H9 (cell line): ENCODE data around the gene CMTM8. TPM values are rescaled to one million over a fixed set of nuclear protein-coding genes. Genes with fewer than 3 reads are reported as not detected.

Source experiments
- DNase-seq: peaks from one replicate; pipeline ENCODE4 v3.0.0-alpha.2; 2017
- H2AFZ ChIP-seq: one replicate; pipeline ENCODE4 v1.6.1; 2013; ENCODE audit warnings: mild to moderate bottlenecking, low read length, control low read depth, moderate library complexity
- H2AK5ac ChIP-seq: 2 replicates; pipeline ENCODE4 v1.6.1; 2013; ENCODE audit warnings: low read length, control low read depth, mixed read lengths; ENCODE audit not compliant: insufficient read length
- H2BK120ac ChIP-seq: one replicate; pipeline ENCODE4 v1.6.1; 2013; ENCODE audit warnings: low read depth, mild to moderate bottlenecking, low read length, control low read depth, inconsistent platforms; ENCODE audit not compliant: poor library complexity, severe bottlenecking
- H2BK12ac ChIP-seq: 2 replicates; pipeline ENCODE4 v1.6.1; 2013; ENCODE audit warnings: low read length, control low read depth, mixed read lengths, low read depth; ENCODE audit not compliant: insufficient read length
- H2BK15ac ChIP-seq: 2 replicates; pipeline ENCODE4 v1.6.1; 2013; ENCODE audit warnings: low read depth, low read length, control low read depth
- H2BK20ac ChIP-seq: one replicate; pipeline ENCODE4 v1.6.1; 2013; ENCODE audit warnings: low read depth, mild to moderate bottlenecking, low read length, control low read depth, inconsistent platforms; ENCODE audit not compliant: poor library complexity, severe bottlenecking
- H2BK5ac ChIP-seq: 2 replicates; pipeline ENCODE4 v1.6.1; 2013; ENCODE audit warnings: low read length, control low read depth, mixed read lengths; ENCODE audit not compliant: insufficient read length
- H3K14ac ChIP-seq: 2 replicates; pipeline ENCODE4 v1.6.1; 2013; ENCODE audit warnings: low read length, control low read depth; ENCODE audit not compliant: insufficient read depth
- H3K18ac ChIP-seq: 2 replicates; pipeline ENCODE4 v1.6.1; 2013; ENCODE audit warnings: low read depth, mild to moderate bottlenecking, mixed read lengths, low read length, control low read depth; ENCODE audit not compliant: insufficient read length
- H3K23ac ChIP-seq: 2 replicates; pipeline ENCODE4 v1.6.1; 2013; ENCODE audit warnings: low read length, control low read depth, mixed read lengths, low read depth; ENCODE audit not compliant: insufficient read length
- H3K23me2 ChIP-seq: 2 replicates; pipeline ENCODE4 v1.6.1; 2013; ENCODE audit warnings: low read depth, mild to moderate bottlenecking, mixed read lengths, low read length, control low read depth; ENCODE audit not compliant: insufficient read length, poor library complexity, severe bottlenecking
- H3K27ac ChIP-seq: 2 replicates; pipeline ENCODE4 v1.5.1; 2013; ENCODE audit warnings: low read length, control low read depth, mixed read lengths, low read depth; ENCODE audit not compliant: insufficient read length
- H3K27me3 ChIP-seq: 2 replicates; pipeline ENCODE4 v1.6.1; 2013; ENCODE audit warnings: low read length, control low read depth, inconsistent platforms; ENCODE audit not compliant: insufficient read depth
- H3K4ac ChIP-seq: 2 replicates; pipeline ENCODE4 v1.6.1; 2013; ENCODE audit warnings: low read depth, mild to moderate bottlenecking, control low read depth, inconsistent platforms, low read length, moderate library complexity
- H3K4me1 ChIP-seq: 2 replicates; pipeline ENCODE4 v1.6.1; 2013; ENCODE audit warnings: low read length, control low read depth, inconsistent platforms; ENCODE audit not compliant: insufficient read depth
- H3K4me2 ChIP-seq: 2 replicates; pipeline ENCODE4 v1.6.1; 2013; ENCODE audit warnings: low read length, control low read depth, mixed read lengths; ENCODE audit not compliant: insufficient read length, insufficient read depth
- H3K56ac ChIP-seq: 2 replicates; pipeline ENCODE4 v1.6.1; 2013; ENCODE audit warnings: low read depth, mild to moderate bottlenecking, mixed read lengths, low read length, control low read depth; ENCODE audit not compliant: insufficient read length
- H3K79me1 ChIP-seq: 2 replicates; pipeline ENCODE4 v1.6.1; 2013; ENCODE audit warnings: low read depth, mild to moderate bottlenecking, moderate library complexity, low read length, control low read depth, inconsistent platforms; ENCODE audit not compliant: insufficient read depth, poor library complexity, severe bottlenecking
- H3K79me2 ChIP-seq: 2 replicates; pipeline ENCODE4 v1.6.1; 2013; ENCODE audit warnings: low read length, control low read depth, inconsistent platforms; ENCODE audit not compliant: insufficient read depth
- H3K9ac ChIP-seq: 2 replicates; pipeline ENCODE4 v1.6.1; 2013; ENCODE audit warnings: low read length, control low read depth, mixed read lengths; ENCODE audit not compliant: insufficient read length; ENCODE audit errors: extremely low read depth
- H3K9me3 ChIP-seq: one replicate; pipeline ENCODE4 v1.6.1; 2013; ENCODE audit warnings: low read depth, low read length, inconsistent platforms; ENCODE audit not compliant: control insufficient read depth
- H3T11ph ChIP-seq: one replicate; pipeline ENCODE4 v1.6.1; 2013; ENCODE audit warnings: mild to moderate bottlenecking, low read length, control low read depth, inconsistent platforms
- H4K20me1 ChIP-seq: one replicate; pipeline ENCODE4 v1.6.1; 2013; ENCODE audit not compliant: control insufficient read depth, insufficient read length, insufficient read depth
- H4K5ac ChIP-seq: 2 replicates; pipeline ENCODE4 v1.6.1; 2013; ENCODE audit warnings: low read depth, mild to moderate bottlenecking, mixed read lengths, low read length, control low read depth; ENCODE audit not compliant: insufficient read length
- H4K8ac ChIP-seq: replicated peaks from 2 replicates; pipeline ENCODE4 v1.6.1; 2013; ENCODE audit warnings: low read length, control low read depth, mixed read lengths, low read depth; ENCODE audit not compliant: insufficient read length
- H4K91ac ChIP-seq: 2 replicates; pipeline ENCODE4 v1.6.1; 2013; ENCODE audit warnings: low read depth, mild to moderate bottlenecking, moderate library complexity, mixed read lengths, low read length, control low read depth; ENCODE audit not compliant: insufficient read length
- H3K27ac Mint-ChIP-seq, 3 experiments: 2 replicates in 2 of 3; 3 replicates in 1 of 3; pipeline ENCODE4 v1.8.0; 2020 to 2021; ENCODE audit warnings: mixed read lengths in 3 of 3, mild to moderate bottlenecking in 1 of 3, moderate library complexity in 1 of 3
- H3K27me3 Mint-ChIP-seq: 2 replicates; pipeline ENCODE4 v1.8.0; 2021; ENCODE audit warnings: low read depth, mild to moderate bottlenecking, moderate library complexity, mixed read lengths
- H3K36me3 Mint-ChIP-seq, 3 experiments: 2 replicates in 2 of 3; 3 replicates in 1 of 3; pipeline ENCODE4 v1.8.0; 2020 to 2021; ENCODE audit warnings: low read depth in 3 of 3, mixed read lengths in 3 of 3; ENCODE audit not compliant: insufficient read depth in 1 of 3
- H3K4me1 Mint-ChIP-seq, 2 experiments: 2 replicates each; pipeline ENCODE4 v1.8.0; 2020; ENCODE audit warnings: mixed read lengths in 2 of 2
- H3K4me3 Mint-ChIP-seq, 2 experiments: 2 replicates in 1 of 2; 3 replicates in 1 of 2; pipeline ENCODE4 v1.8.0; 2020 to 2021; ENCODE audit warnings: mild to moderate bottlenecking in 2 of 2, mixed read lengths in 2 of 2, moderate library complexity in 1 of 2
- H3K9me3 Mint-ChIP-seq, 2 experiments: 2 replicates in 1 of 2; 3 replicates in 1 of 2; pipeline ENCODE4 v1.8.0; 2020; ENCODE audit warnings: mild to moderate bottlenecking in 2 of 2, mixed read lengths in 2 of 2, moderate library complexity in 1 of 2
- CTCF ChIP-seq: fragments of 200-600 bp; sonication (generic); conservative IDR thresholded peaks from 3 replicates; pipeline ENCODE4 v1.8.0; 2021; ENCODE audit warnings: antibody characterized with exemption, mild to moderate bottlenecking
- WGBS: extraction: QIAGEN DNeasy Blood & Tissue Kit; methylation state at CpG from one replicate; pipeline ENCODE4 v1.1.7; 2013; ENCODE audit warnings: missing lambda C conversion rate, low lambda C conversion rate, mixed read lengths; ENCODE audit not compliant: insufficient read length; ENCODE audit errors: extremely low coverage; 5-methylcytosine and 5-hydroxymethylcytosine counted together
- total RNA-seq: library from RNA; stranded (reverse); gene quantifications from 2 replicates; pipeline ENCODE4 v1.2.1, GENCODE V29; 2021

The CMTM8 gene
- total RNA-seq, 1 experiment from 2014 or later = 4.0 TPM

- no peak overlapping the region for H2BK120ac ChIP-seq
- no peak overlapping the region for H2AK5ac ChIP-seq
- H3K14ac ChIP-seq = no peak overlapping the region; the same call in 1 of the 2 replicates
- no peaks in the 10 kb centered on the region for H3K27me3 ChIP-seq
- H2BK15ac ChIP-seq = no peak overlapping the region
- H2AFZ ChIP-seq = no peak overlapping the region
- no peaks in the 10 kb centered on the region for H3K9me3 Mint-ChIP-seq
- no peak overlapping the region for H3K4me2 ChIP-seq
- H3K4me1 ChIP-seq = peaks cover 2% of the 10 kb centered on the region; the same call in 1 of the 2 replicates
- no peak overlapping the region for H3K27ac ChIP-seq
- WGBS = no CpG with 5 or more reads among the region's 4 CpGs
- no peak overlapping the region for H3K9ac ChIP-seq
- no peaks in the 10 kb centered on the region for H3K79me1 ChIP-seq
- no peak overlapping the region for H3K23ac ChIP-seq
- H3K79me2 ChIP-seq = no peaks in the 10 kb centered on the region
- no peak overlapping the region for H2BK20ac ChIP-seq
- no peak overlapping the region for H4K91ac ChIP-seq
- no peaks in the 10 kb centered on the region for H4K20me1 ChIP-seq
- H3K4me1 Mint-ChIP-seq = peaks cover 5 to 9% of the 10 kb centered on the region in 2 experiments
- H2BK5ac ChIP-seq = no peak overlapping the region
- H3K4me3 Mint-ChIP-seq = no peak overlapping the region
- H3K56ac ChIP-seq = no peak overlapping the region
- no peak overlapping the region for H4K8ac ChIP-seq
- no peak overlapping the region for H3K18ac ChIP-seq
- H3K9me3 ChIP-seq = no peaks in the 10 kb centered on the region
- peaks cover 0 to 4% (median 0%) of the 10 kb centered on the region in 3 experiments; a peak in 1 of 7 replicates for H3K36me3 Mint-ChIP-seq
- no peak overlapping the region for H4K5ac ChIP-seq
- H3K4ac ChIP-seq = no peak overlapping the region
- H3K27me3 Mint-ChIP-seq = no peaks in the 10 kb centered on the region
- DNase-seq = no peak
- no peaks in the 10 kb centered on the region for H3K23me2 ChIP-seq
- no peak overlapping the region for H2BK12ac ChIP-seq
- peak overlapping the region in 1 of 3 experiments; percentile 78; a peak in 4 of 7 replicates for H3K27ac Mint-ChIP-seq
- TF ChIP-seq CTCF = no peak
- no peak overlapping the region for H3T11ph ChIP-seq
These were observed 7.7 kb downstream of the CMTM8 start for GRCh38 chr3:32246079-32246675.
